GM23338 (cell line): ENCODE data around the gene KRTAP4-6. TPM values are rescaled to one million over a fixed set of nuclear protein-coding genes. Genes with fewer than 3 reads are reported as not detected.

ENCODE experiments used
- ATAC-seq: fragments of 200-7000 bp; cut with Tn5 transposase; 3 replicates; pipeline ENCODE4 v1.9.1; 2020
- DNase-seq: peaks from one replicate; pipeline ENCODE4 v3.0.0-alpha.2; 2015; ENCODE audit warnings: low spot score
- H2AFZ ChIP-seq: fragments of 200-600 bp; sonication (generic); 2 replicates; pipeline ENCODE4 v1.8.0; 2016; ENCODE audit warnings: antibody characterized with exemption, mild to moderate bottlenecking, moderate library complexity
- H3F3A ChIP-seq: fragments of 200-600 bp; sonication (generic); replicated peaks from 2 replicates; pipeline ENCODE4 v1.8.0; 2017; ENCODE audit warnings: antibody characterized with exemption, mixed run types, low read depth
- H3K27ac ChIP-seq: fragments of 200-600 bp; sonication (generic); 2 replicates; pipeline ENCODE4 v1.6.1; 2016; ENCODE audit warnings: low read depth
- H3K27me3 ChIP-seq: fragments of 200-600 bp; sonication (generic); 2 replicates; pipeline ENCODE4 v1.8.0; 2016; ENCODE audit warnings: mild to moderate bottlenecking, mixed run types, moderate library complexity; ENCODE audit not compliant: insufficient read depth
- H3K36me3 ChIP-seq: fragments of 200-600 bp; sonication (generic); 2 replicates; pipeline ENCODE4 v1.8.0; 2016; ENCODE audit warnings: mild to moderate bottlenecking; ENCODE audit not compliant: insufficient read depth
- H3K4me1 ChIP-seq: fragments of 200-600 bp; sonication (generic); 2 replicates; pipeline ENCODE4 v1.8.0; 2016; ENCODE audit warnings: mild to moderate bottlenecking, moderate library complexity; ENCODE audit not compliant: insufficient read depth
- H3K4me2 ChIP-seq: fragments of 200-600 bp; sonication (generic); 2 replicates; pipeline ENCODE4 v1.7.1; 2017; ENCODE audit warnings: mixed run types
- H3K4me3 ChIP-seq: fragments of 200-600 bp; sonication (generic); 2 replicates; pipeline ENCODE4 v1.6.1; 2016; ENCODE audit warnings: mixed run types
- H3K79me2 ChIP-seq: fragments of 200-600 bp; sonication (generic); replicated peaks from 2 replicates; pipeline ENCODE4 v1.8.0; 2017; ENCODE audit warnings: mild to moderate bottlenecking; ENCODE audit not compliant: insufficient read depth
- H3K9me2 ChIP-seq: fragments of 200-600 bp; sonication (generic); 2 replicates; pipeline ENCODE4 v1.8.0; 2017; ENCODE audit not compliant: insufficient read depth
- H4K20me1 ChIP-seq: fragments of 200-600 bp; sonication (generic); replicated peaks from 2 replicates; pipeline ENCODE4 v1.8.0; 2017; ENCODE audit warnings: mild to moderate bottlenecking; ENCODE audit not compliant: insufficient read depth
- H3K27ac Mint-ChIP-seq: 2 replicates; pipeline ENCODE4 v1.8.0; 2020; ENCODE audit warnings: inconsistent platforms, mild to moderate bottlenecking, moderate library complexity, mixed read lengths
- H3K27me3 Mint-ChIP-seq: 3 replicates; pipeline ENCODE4 v1.8.0; 2022; ENCODE audit warnings: low read depth, mild to moderate bottlenecking, moderate library complexity, mixed read lengths, inconsistent platforms; ENCODE audit not compliant: insufficient read depth, poor library complexity
- H3K36me3 Mint-ChIP-seq: 3 replicates; pipeline ENCODE4 v1.8.0; 2021; ENCODE audit warnings: low read depth, mild to moderate bottlenecking, inconsistent platforms, moderate library complexity, mixed read lengths
- H3K4me1 Mint-ChIP-seq: 3 replicates; pipeline ENCODE4 v1.8.0; 2020; ENCODE audit warnings: mild to moderate bottlenecking, inconsistent platforms, mixed read lengths
- H3K4me3 Mint-ChIP-seq: 3 replicates; pipeline ENCODE4 v1.8.0; 2021; ENCODE audit warnings: moderate library complexity, mild to moderate bottlenecking, inconsistent platforms, mixed read lengths
- H3K9me3 Mint-ChIP-seq: 3 replicates; pipeline ENCODE4 v1.8.0; 2020; ENCODE audit warnings: moderate library complexity, mild to moderate bottlenecking, inconsistent platforms, mixed read lengths
- CTCF ChIP-seq, 2 experiments: fragments of 200-600 bp in 1 of 2; sonication (generic) in 1 of 2; conservative IDR thresholded peaks; 2 replicates each; pipeline versions ENCODE4 v1.5.1 to v1.6.1; 2016 to 2017; ENCODE audit warnings: antibody characterized with exemption in 2 of 2, low read depth in 2 of 2, mild to moderate bottlenecking in 2 of 2, moderate library complexity in 1 of 2
- ETS1 ChIP-seq: IDR thresholded peaks from 2 replicates; pipeline ENCODE4 v1.6.1; 2016; ENCODE audit warnings: antibody characterized with exemption
- EZH2 ChIP-seq: fragments of 200-600 bp; sonication (generic); IDR thresholded peaks from one replicate; pipeline ENCODE4 v1.8.0; 2017; ENCODE audit warnings: antibody characterized with exemption, mild to moderate bottlenecking, low read depth; ENCODE audit not compliant: unreplicated experiment
- JUNB ChIP-seq: IDR thresholded peaks from one replicate; pipeline ENCODE4 v1.6.1; 2016; ENCODE audit warnings: antibody characterized with exemption; ENCODE audit not compliant: unreplicated experiment
- POLR2AphosphoS5 ChIP-seq: IDR thresholded peaks from 2 replicates; pipeline ENCODE4 v1.6.1; 2016; ENCODE audit warnings: antibody characterized with exemption, low read depth
- REST ChIP-seq: IDR thresholded peaks from one replicate; pipeline ENCODE4 v1.6.1; 2018; ENCODE audit warnings: antibody characterized with exemption; ENCODE audit not compliant: unreplicated experiment
- STAT1 ChIP-seq: IDR thresholded peaks from one replicate; pipeline ENCODE4 v1.6.1; 2016; ENCODE audit warnings: antibody characterized with exemption; ENCODE audit not compliant: unreplicated experiment
- polyA plus RNA-seq: library from polyadenylated mRNA; unstranded; fragments of >200 nt; fragmentation: Nextera tagmentation; extraction: Ambion mirVana; gene quantifications from 2 replicates; pipeline ENCODE4 v1.2.1, GENCODE V29; 2016
- total RNA-seq: library from RNA; depleted of rRNA; stranded (reverse); fragments of >200 nt; shearing (Covaris generic); gene quantifications from 2 replicates; pipeline ENCODE4 v1.2.3, GENCODE V29; 2014
- TF ChIP-seq, protein P1 (sequence below): fragments of 250-450 bp; sonication (Bioruptor Pico); IDR thresholded peaks from 2 replicates; pipeline ENCODE4 v1.5.0; 2020; ENCODE audit warnings: mild to moderate bottlenecking, moderate library complexity

The KRTAP4-6 gene
- total and polyA plus RNA-seq, 2 experiments from 2014 or later = not detected

GRCh38 chr17:41151525-41151924 lies 11.2 kb upstream of the KRTAP4-6 start (continued):
- TF ChIP-seq, protein P1, sequence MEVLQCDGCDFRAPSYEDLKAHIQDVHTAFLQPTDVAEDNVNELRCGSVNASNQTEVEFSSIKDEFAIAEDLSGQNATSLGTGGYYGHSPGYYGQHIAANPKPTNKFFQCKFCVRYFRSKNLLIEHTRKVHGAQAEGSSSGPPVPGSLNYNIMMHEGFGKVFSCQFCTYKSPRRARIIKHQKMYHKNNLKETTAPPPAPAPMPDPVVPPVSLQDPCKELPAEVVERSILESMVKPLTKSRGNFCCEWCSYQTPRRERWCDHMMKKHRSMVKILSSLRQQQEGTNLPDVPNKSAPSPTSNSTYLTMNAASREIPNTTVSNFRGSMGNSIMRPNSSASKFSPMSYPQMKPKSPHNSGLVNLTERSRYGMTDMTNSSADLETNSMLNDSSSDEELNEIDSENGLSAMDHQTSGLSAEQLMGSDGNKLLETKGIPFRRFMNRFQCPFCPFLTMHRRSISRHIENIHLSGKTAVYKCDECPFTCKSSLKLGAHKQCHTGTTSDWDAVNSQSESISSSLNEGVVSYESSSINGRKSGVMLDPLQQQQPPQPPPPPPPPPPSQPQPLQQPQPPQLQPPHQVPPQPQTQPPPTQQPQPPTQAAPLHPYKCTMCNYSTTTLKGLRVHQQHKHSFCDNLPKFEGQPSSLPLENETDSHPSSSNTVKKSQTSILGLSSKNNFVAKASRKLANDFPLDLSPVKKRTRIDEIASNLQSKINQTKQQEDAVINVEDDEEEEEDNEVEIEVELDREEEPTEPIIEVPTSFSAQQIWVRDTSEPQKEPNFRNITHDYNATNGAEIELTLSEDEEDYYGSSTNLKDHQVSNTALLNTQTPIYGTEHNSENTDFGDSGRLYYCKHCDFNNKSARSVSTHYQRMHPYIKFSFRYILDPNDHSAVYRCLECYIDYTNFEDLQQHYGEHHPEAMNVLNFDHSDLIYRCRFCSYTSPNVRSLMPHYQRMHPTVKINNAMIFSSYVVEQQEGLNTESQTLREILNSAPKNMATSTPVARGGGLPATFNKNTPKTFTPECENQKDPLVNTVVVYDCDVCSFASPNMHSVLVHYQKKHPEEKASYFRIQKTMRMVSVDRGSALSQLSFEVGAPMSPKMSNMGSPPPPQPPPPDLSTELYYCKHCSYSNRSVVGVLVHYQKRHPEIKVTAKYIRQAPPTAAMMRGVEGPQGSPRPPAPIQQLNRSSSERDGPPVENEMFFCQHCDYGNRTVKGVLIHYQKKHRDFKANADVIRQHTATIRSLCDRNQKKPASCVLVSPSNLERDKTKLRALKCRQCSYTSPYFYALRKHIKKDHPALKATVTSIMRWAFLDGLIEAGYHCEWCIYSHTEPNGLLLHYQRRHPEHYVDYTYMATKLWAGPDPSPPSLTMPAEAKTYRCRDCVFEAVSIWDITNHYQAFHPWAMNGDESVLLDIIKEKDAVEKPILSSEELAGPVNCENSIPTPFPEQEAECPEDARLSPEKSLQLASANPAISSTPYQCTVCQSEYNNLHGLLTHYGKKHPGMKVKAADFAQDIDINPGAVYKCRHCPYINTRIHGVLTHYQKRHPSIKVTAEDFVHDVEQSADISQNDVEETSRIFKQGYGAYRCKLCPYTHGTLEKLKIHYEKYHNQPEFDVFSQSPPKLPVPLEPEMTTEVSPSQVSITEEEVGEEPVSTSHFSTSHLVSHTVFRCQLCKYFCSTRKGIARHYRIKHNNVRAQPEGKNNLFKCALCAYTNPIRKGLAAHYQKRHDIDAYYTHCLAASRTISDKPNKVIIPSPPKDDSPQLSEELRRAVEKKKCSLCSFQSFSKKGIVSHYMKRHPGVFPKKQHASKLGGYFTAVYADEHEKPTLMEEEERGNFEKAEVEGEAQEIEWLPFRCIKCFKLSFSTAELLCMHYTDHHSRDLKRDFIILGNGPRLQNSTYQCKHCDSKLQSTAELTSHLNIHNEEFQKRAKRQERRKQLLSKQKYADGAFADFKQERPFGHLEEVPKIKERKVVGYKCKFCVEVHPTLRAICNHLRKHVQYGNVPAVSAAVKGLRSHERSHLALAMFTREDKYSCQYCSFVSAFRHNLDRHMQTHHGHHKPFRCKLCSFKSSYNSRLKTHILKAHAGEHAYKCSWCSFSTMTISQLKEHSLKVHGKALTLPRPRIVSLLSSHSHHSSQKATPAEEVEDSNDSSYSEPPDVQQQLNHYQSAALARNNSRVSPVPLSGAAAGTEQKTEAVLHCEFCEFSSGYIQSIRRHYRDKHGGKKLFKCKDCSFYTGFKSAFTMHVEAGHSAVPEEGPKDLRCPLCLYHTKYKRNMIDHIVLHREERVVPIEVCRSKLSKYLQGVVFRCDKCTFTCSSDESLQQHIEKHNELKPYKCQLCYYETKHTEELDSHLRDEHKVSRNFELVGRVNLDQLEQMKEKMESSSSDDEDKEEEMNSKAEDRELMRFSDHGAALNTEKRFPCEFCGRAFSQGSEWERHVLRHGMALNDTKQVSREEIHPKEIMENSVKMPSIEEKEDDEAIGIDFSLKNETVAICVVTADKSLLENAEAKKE (CRISPR knock-in tag) = no peak
- TF ChIP-seq ETS1 = no peak
- no peak for TF ChIP-seq CTCF (conservative IDR thresholded peaks at IDR 0.05; ENCODE audit: low read depth in 2 of 2)
- TF ChIP-seq EZH2 = no peak

GRCh38 chr17:41150026-41150425 lies 9.7 kb upstream of the KRTAP4-6 start:
- peaks cover 3% of the 10 kb centered on the region; the same call in 2 of the 3 replicates for H3K4me1 Mint-ChIP-seq
- DNase-seq = no peak
- TF ChIP-seq STAT1 (no peak), JUNB (no peak), REST (no peak), POLR2AphosphoS5 (no peak), ETS1 (no peak), CTCF (conservative IDR thresholded peaks at IDR 0.05; ENCODE audit: low read depth in 2 of 2) (no peak)

More at GRCh38 chr17:41150026-41150425, 9.7 kb upstream of the KRTAP4-6 start:
- H2AFZ ChIP-seq = no peak overlapping the region
- no peaks in the 10 kb centered on the region for H3K27me3 ChIP-seq
- Mint-ChIP-seq H3K9me3 (no peaks in the 10 kb centered on the region), H3K4me3 (no peak overlapping the region), H3K27me3 (peaks cover 5% of the 10 kb centered on the region), H3K36me3 (no peaks in the 10 kb centered on the region), H3K27ac (no peak overlapping the region)
- H3K4me2 ChIP-seq = no peak overlapping the region
- 0 out of 2 replicates have a peak, but pooled peaks cover 3% of the 10 kb centered on the region for H3K4me1 ChIP-seq
- no peak overlapping the region for H3K27ac ChIP-seq
- no peaks in the 10 kb centered on the region for H3K79me2 ChIP-seq
- no peaks in the 10 kb centered on the region for H3F3A ChIP-seq
- no peaks in the 10 kb centered on the region for H3K9me2 ChIP-seq
- H3K36me3 ChIP-seq = no peaks in the 10 kb centered on the region
- no peak for ATAC-seq
- no peak overlapping the region for H3K4me3 ChIP-seq
- H4K20me1 ChIP-seq = no peaks in the 10 kb centered on the region
